ENCODE results near the gene PPM1N. TPM values are rescaled to one million over a fixed set of nuclear protein-coding genes. Genes with fewer than 3 reads are reported as not detected.

Gene PPM1N
- total RNA-seq, 1 donor from 2014 or later, result 0.52 TPM

DNA sequence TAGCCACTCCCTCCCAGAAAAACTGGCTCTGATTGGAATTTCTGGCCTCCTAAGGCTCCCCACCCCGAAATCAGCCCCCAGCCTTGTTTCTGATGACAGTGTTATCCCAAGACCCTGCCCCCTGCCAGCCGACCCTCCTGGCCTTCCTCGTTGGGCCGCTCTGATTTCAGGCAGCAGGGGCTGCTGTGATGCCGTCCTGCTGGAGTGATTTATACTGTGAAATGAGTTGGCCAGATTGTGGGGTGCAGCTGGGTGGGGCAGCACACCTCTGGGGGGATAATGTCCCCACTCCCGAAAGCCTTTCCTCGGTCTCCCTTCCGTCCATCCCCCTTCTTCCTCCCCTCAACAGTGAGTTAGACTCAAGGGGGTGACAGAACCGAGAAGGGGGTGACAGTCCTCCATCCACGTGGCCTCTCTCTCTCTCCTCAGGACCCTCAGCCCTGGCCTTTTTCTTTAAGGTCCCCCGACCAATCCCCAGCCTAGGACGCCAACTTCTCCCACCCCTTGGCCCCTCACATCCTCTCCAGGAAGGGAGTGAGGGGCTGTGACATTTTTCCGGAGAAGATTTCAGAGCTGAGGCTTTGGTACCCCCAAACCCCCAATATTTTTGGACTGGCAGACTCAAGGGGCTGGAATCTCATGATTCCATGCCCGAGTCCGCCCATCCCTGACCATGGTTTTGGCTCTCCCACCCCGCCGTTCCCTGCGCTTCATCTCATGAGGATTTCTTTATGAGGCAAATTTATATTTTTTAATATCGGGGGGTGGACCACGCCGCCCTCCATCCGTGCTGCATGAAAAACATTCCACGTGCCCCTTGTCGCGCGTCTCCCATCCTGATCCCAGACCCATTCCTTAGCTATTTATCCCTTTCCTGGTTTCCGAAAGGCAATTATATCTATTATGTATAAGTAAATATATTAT, 24.3 kb upstream of the PPM1N start:
- TF ChIP-seq CTCF (IDR thresholded peaks at IDR 0.05), result no peak
- Mint-ChIP-seq H3K27ac (ENCODE audit: unreplicated experiment) (peak overlapping the region; percentile 36), H3K4me1 (ENCODE audit: low read depth) (peaks cover 30% of the 10 kb centered on the region), H3K9me3 (ENCODE audit: low read depth) (no peaks in the 10 kb centered on the region), H3K4me3 (ENCODE audit: unreplicated experiment) (no peak overlapping the region), H3K36me3 (ENCODE audit: low read depth) (peaks cover 8% of the 10 kb centered on the region), H3K27me3 (ENCODE audit: low read depth) (no peaks in the 10 kb centered on the region)
- DNase-seq (ENCODE audit: low spot score), result no peak

DNA sequence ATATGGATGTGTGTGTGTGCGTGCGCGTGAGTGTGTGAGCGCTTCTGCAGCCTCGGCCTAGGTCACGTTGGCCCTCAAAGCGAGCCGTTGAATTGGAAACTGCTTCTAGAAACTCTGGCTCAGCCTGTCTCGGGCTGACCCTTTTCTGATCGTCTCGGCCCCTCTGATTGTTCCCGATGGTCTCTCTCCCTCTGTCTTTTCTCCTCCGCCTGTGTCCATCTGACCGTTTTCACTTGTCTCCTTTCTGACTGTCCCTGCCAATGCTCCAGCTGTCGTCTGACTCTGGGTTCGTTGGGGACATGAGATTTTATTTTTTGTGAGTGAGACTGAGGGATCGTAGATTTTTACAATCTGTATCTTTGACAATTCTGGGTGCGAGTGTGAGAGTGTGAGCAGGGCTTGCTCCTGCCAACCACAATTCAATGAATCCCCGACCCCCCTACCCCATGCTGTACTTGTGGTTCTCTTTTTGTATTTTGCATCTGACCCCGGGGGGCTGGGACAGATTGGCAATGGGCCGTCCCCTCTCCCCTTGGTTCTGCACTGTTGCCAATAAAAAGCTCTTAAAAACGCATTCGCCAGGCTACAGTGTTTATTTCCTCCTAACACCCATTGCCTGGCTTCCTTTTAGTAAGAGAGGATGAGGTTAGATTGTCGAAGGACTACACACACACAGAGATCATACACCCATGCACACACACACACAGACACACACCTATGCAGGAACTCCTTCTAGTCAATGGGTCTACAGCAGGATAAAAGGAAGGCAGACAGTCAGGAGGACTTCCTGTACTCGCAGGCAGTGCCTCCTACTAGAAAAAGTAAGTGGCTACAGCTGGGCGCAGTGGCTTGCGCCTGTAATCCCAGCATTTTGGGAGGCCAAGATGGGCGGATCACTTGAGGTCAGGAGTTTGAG, 23.4 kb upstream of the PPM1N start:
- Mint-ChIP-seq H3K4me1 (ENCODE audit: low read depth) (peaks cover 27% of the 10 kb centered on the region), H3K27me3 (ENCODE audit: low read depth) (no peaks in the 10 kb centered on the region), H3K4me3 (ENCODE audit: unreplicated experiment) (no peak overlapping the region), H3K9me3 (ENCODE audit: low read depth) (no peaks in the 10 kb centered on the region), H3K27ac (ENCODE audit: unreplicated experiment) (peak overlapping the region; percentile 66), H3K36me3 (ENCODE audit: low read depth) (peaks cover 8% of the 10 kb centered on the region)
- no peak for DNase-seq (ENCODE audit: low spot score)
- TF ChIP-seq CTCF (IDR thresholded peaks at IDR 0.05), result no peak

DNA sequence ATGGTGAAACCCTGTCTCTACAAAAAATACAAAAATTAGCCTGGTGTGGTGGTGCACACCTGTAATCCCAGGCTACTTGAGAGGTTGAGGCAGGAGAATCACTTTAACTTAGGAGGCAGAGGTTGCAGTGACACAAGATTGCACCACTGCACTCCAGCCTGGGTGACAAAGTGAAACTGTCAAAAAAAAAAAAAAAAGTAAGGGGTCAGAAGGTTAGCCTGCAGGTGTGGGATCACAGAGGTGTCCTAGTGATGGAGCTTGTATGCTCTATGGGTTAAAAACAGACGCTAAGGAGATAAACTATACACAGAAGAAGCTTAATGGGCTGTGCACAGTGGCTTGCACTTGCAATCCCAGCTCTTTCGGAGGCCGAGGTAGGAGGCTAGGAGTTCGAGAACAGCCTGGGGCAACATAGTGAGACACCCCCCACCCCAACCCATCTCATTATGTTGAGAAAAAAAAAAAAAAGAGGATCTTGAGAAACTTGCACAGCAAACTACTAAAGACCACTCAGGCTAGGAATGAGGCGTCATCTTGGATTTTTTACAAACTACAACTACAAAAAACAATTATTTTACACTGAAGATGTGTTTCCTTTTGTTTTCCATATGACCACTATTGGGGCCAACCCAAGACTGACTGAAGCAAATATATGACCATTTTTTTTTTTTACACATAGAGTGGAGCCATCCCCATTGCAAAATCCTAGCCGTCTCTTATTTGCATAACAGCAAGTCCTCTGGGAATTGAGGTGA, 22.5 kb upstream of the PPM1N start:
- no peak overlapping the region for H3K4me3 Mint-ChIP-seq (ENCODE audit: unreplicated experiment)
- DNase-seq (ENCODE audit: low spot score), result no peak
- peaks cover 19% of the 10 kb centered on the region for H3K4me1 Mint-ChIP-seq (ENCODE audit: low read depth)
- no peaks in the 10 kb centered on the region for H3K9me3 Mint-ChIP-seq (ENCODE audit: low read depth)
- peaks cover 8% of the 10 kb centered on the region for H3K36me3 Mint-ChIP-seq (ENCODE audit: low read depth)
- no peak for TF ChIP-seq CTCF (IDR thresholded peaks at IDR 0.05)
- H3K27ac Mint-ChIP-seq (ENCODE audit: unreplicated experiment), result no peak overlapping the region
- H3K27me3 Mint-ChIP-seq (ENCODE audit: low read depth), result no peaks in the 10 kb centered on the region

- DNase-seq (ENCODE audit: low spot score), result no peak
- no peak for TF ChIP-seq CTCF (IDR thresholded peaks at IDR 0.05)
- Mint-ChIP-seq H3K27me3 (ENCODE audit: low read depth) (no peaks in the 10 kb centered on the region), H3K4me1 (ENCODE audit: low read depth) (peaks cover 18% of the 10 kb centered on the region), H3K27ac (ENCODE audit: unreplicated experiment) (peak overlapping the region; percentile 43), H3K36me3 (ENCODE audit: low read depth) (peaks cover 8% of the 10 kb centered on the region), H3K9me3 (ENCODE audit: low read depth) (no peaks in the 10 kb centered on the region), H3K4me3 (ENCODE audit: unreplicated experiment) (no peak overlapping the region)
Measured at GRCh38 chr19:45476304-45476703, 21.9 kb upstream of the PPM1N start.

Data from chondrocyte (in vitro differentiated cells).